ENCODE data around the gene SRPK2. TPM values are rescaled to one million over a fixed set of nuclear protein-coding genes. Genes with fewer than 3 reads are reported as not detected.

Gene SRPK2
- total and polyA plus RNA-seq, 2 donors (not counting 1 experiment from before 2014, with no cell fraction given) = 15.2 to 108 TPM

DNA sequence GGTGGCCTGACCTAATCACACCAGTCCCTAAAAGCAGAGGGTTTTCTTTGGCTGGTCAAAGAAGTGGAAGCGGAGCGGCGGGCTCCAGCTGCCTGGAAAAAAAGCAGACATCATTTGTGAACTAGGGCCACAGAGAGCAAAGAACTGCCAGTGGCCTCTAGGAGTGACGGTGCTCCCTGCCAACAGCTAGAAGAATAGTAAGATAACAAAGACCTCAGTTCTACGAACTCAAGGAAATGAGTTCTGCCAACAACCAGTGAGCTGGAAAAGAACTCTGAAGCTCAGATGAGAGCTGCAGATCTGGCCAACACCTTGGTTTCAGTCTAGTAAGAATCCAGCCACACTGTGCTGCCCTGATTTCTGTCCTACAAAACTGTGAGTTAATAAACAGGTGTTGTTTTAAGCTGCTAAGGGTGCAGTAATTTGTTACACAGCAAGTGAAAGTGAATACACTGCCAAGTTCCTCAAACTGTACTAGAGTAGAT is 178.0 kb downstream of the SRPK2 start:
- Histone ChIP-seq H3K27ac (ENCODE audit: low read length in 2 of 2) (peak overlapping the region; percentile 78 to 82), H3K4me1 (ENCODE audit: control insufficient read depth in 2 of 2, insufficient read depth in 2 of 2, low read length in 2 of 2) (peaks cover 55 to 56% of the 10 kb centered on the region in 2 donors), H3K9me3 (ENCODE audit: control extremely low read depth in 1 of 3, control insufficient read depth in 2 of 3, insufficient read depth in 1 of 3, low read length in 2 of 3) (no peaks in the 10 kb centered on the region), H2AFZ (ENCODE audit: insufficient read depth, low read depth, low read length, poor library complexity, severe bottlenecking) (peak overlapping the region; percentile 55), H3K36me3 (replicated peaks in 1 of 2; ENCODE audit: control extremely low read depth in 1 of 2, control insufficient read depth in 1 of 2, extremely low read depth in 1 of 2, insufficient read depth in 2 of 2, low read length in 1 of 2) (no peaks in the 10 kb centered on the region), H4K20me1 (ENCODE audit: control insufficient read depth, insufficient read depth, low read length, poor library complexity, severe bottlenecking) (peaks cover 47% of the 10 kb centered on the region), H3K27me3 (replicated peaks in 1 of 4; ENCODE audit: control extremely low read depth in 1 of 4, control insufficient read depth in 3 of 4, insufficient read depth in 4 of 4, low read length in 3 of 4) (no peaks in the 10 kb centered on the region), H3K4me2 (replicated peaks; ENCODE audit: low read depth, low read length, poor library complexity, severe bottlenecking) (peak overlapping the region; percentile 69), H3K4me3 (ENCODE audit: control extremely low read depth in 1 of 5, extremely low read depth in 1 of 5, insufficient read depth in 1 of 5, low read depth in 2 of 5, low read length in 4 of 5) (peak overlapping the region in 3 of 5 experiments; percentile 23 to 45 (median 28)), H3K9ac (ENCODE audit: low read length) (peak overlapping the region; percentile 47), H3K79me2 (ENCODE audit: control insufficient read depth, insufficient read depth, low read length) (peaks cover 91% of the 10 kb centered on the region)
- POLR2A ChIA-PET = no interaction called here
- intact Hi-C loops (cut with micrococcal nuclease) = no loop called here
- 67% methylated on average over 5 of the region's 5 CpGs for WGBS (ENCODE audit: insufficient coverage)
- no peaks in the 10 kb centered on the region for H3K9me3 Mint-ChIP-seq (ENCODE audit: insufficient read depth)
- TF ChIP-seq, protein P1, sequence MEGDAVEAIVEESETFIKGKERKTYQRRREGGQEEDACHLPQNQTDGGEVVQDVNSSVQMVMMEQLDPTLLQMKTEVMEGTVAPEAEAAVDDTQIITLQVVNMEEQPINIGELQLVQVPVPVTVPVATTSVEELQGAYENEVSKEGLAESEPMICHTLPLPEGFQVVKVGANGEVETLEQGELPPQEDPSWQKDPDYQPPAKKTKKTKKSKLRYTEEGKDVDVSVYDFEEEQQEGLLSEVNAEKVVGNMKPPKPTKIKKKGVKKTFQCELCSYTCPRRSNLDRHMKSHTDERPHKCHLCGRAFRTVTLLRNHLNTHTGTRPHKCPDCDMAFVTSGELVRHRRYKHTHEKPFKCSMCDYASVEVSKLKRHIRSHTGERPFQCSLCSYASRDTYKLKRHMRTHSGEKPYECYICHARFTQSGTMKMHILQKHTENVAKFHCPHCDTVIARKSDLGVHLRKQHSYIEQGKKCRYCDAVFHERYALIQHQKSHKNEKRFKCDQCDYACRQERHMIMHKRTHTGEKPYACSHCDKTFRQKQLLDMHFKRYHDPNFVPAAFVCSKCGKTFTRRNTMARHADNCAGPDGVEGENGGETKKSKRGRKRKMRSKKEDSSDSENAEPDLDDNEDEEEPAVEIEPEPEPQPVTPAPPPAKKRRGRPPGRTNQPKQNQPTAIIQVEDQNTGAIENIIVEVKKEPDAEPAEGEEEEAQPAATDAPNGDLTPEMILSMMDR (IDR thresholded peaks at IDR 0.05) = no peak
- no peak for TF ChIP-seq EZH2 (IDR thresholded peaks at IDR 0.05; ENCODE audit: borderline replicate concordance, insufficient read depth, low read depth, low read length, poor library complexity, severe bottlenecking)
- CTCF ChIA-PET = interaction anchor here (0.7 to 1.7 kb wide), 6 partner anchors 14 to 219 kb away, joined by 3 to 4 read pairs (median 3); no protein-coding TSS in a partner anchor
- H3K4me1 Mint-ChIP-seq = peaks cover 87% of the 10 kb centered on the region
- DNase-seq = peak; percentile 66
- H3K4me3 Mint-ChIP-seq = peak overlapping the region; percentile 63
- H3K27me3 Mint-ChIP-seq = no peaks in the 10 kb centered on the region
- H3K27ac Mint-ChIP-seq = peak overlapping the region; percentile 83
- ATAC-seq (ENCODE audit: low read depth) = peak; percentile 83

GRCh38 chr7:105209870-105210269 is 178.9 kb downstream of the SRPK2 start:
- H3K4me1 Mint-ChIP-seq = peaks cover 87% of the 10 kb centered on the region
- Histone ChIP-seq H3K27me3 (replicated peaks in 1 of 4; ENCODE audit: control extremely low read depth in 1 of 4, control insufficient read depth in 3 of 4, insufficient read depth in 4 of 4, low read length in 3 of 4) (no peaks in the 10 kb centered on the region), H3K9ac (ENCODE audit: low read length) (peak overlapping the region; percentile 47), H3K4me3 (ENCODE audit: control extremely low read depth in 1 of 5, extremely low read depth in 1 of 5, insufficient read depth in 1 of 5, low read depth in 2 of 5, low read length in 4 of 5) (no peak overlapping the region), H3K4me1 (ENCODE audit: control insufficient read depth in 2 of 2, insufficient read depth in 2 of 2, low read length in 2 of 2) (peaks cover 56% of the 10 kb centered on the region in 2 donors), H3K27ac (ENCODE audit: low read length in 2 of 2) (peak overlapping the region; percentile 78 to 82), H3K36me3 (replicated peaks in 1 of 2; ENCODE audit: control extremely low read depth in 1 of 2, control insufficient read depth in 1 of 2, extremely low read depth in 1 of 2, insufficient read depth in 2 of 2, low read length in 1 of 2) (no peaks in the 10 kb centered on the region), H3K79me2 (ENCODE audit: control insufficient read depth, insufficient read depth, low read length) (peaks cover 91% of the 10 kb centered on the region), H2AFZ (ENCODE audit: insufficient read depth, low read depth, low read length, poor library complexity, severe bottlenecking) (no peak overlapping the region), H3K9me3 (ENCODE audit: control extremely low read depth in 1 of 3, control insufficient read depth in 2 of 3, insufficient read depth in 1 of 3, low read length in 2 of 3) (no peaks in the 10 kb centered on the region), H3K4me2 (replicated peaks; ENCODE audit: low read depth, low read length, poor library complexity, severe bottlenecking) (peak overlapping the region; percentile 69), H4K20me1 (ENCODE audit: control insufficient read depth, insufficient read depth, low read length, poor library complexity, severe bottlenecking) (peaks cover 56% of the 10 kb centered on the region)
- intact Hi-C loops (cut with micrococcal nuclease) = no loop called here
- WGBS (ENCODE audit: insufficient coverage) = no CpG with 5 or more reads among the region's 3 CpGs
- H3K9me3 Mint-ChIP-seq (ENCODE audit: insufficient read depth) = no peaks in the 10 kb centered on the region
- H3K27me3 Mint-ChIP-seq = no peaks in the 10 kb centered on the region
- TF ChIP-seq, protein P1 (IDR thresholded peaks at IDR 0.05) = no peak
- TF ChIP-seq EZH2 (IDR thresholded peaks at IDR 0.05; ENCODE audit: borderline replicate concordance, insufficient read depth, low read depth, low read length, poor library complexity, severe bottlenecking) = no peak
- H3K4me3 Mint-ChIP-seq = no peak overlapping the region
- CTCF ChIA-PET = interaction anchor here (1.4 to 1.7 kb wide), 2 partner anchors 116 to 189 kb away, joined by 3 to 4 read pairs; no protein-coding TSS in a partner anchor
- POLR2A ChIA-PET = no interaction called here
- H3K27ac Mint-ChIP-seq = no peak overlapping the region
- DNase-seq = no peak
- no peak for ATAC-seq (ENCODE audit: low read depth)
